HG02981 (cell line): ENCODE results near the gene SLC4A3.

Experiments used
- ATAC-seq: cut with Tn5 transposase; IDR thresholded peaks from one replicate; pipeline ENCODE4 v1.9.1; 2021; ENCODE audit warnings: mild to moderate bottlenecking, moderate library complexity; ENCODE audit not compliant: unreplicated experiment

SLC4A3 gene, protein sequence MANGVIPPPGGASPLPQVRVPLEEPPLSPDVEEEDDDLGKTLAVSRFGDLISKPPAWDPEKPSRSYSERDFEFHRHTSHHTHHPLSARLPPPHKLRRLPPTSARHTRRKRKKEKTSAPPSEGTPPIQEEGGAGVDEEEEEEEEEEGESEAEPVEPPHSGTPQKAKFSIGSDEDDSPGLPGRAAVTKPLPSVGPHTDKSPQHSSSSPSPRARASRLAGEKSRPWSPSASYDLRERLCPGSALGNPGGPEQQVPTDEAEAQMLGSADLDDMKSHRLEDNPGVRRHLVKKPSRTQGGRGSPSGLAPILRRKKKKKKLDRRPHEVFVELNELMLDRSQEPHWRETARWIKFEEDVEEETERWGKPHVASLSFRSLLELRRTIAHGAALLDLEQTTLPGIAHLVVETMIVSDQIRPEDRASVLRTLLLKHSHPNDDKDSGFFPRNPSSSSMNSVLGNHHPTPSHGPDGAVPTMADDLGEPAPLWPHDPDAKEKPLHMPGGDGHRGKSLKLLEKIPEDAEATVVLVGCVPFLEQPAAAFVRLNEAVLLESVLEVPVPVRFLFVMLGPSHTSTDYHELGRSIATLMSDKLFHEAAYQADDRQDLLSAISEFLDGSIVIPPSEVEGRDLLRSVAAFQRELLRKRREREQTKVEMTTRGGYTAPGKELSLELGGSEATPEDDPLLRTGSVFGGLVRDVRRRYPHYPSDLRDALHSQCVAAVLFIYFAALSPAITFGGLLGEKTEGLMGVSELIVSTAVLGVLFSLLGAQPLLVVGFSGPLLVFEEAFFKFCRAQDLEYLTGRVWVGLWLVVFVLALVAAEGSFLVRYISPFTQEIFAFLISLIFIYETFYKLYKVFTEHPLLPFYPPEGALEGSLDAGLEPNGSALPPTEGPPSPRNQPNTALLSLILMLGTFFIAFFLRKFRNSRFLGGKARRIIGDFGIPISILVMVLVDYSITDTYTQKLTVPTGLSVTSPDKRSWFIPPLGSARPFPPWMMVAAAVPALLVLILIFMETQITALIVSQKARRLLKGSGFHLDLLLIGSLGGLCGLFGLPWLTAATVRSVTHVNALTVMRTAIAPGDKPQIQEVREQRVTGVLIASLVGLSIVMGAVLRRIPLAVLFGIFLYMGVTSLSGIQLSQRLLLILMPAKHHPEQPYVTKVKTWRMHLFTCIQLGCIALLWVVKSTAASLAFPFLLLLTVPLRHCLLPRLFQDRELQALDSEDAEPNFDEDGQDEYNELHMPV

DNA sequence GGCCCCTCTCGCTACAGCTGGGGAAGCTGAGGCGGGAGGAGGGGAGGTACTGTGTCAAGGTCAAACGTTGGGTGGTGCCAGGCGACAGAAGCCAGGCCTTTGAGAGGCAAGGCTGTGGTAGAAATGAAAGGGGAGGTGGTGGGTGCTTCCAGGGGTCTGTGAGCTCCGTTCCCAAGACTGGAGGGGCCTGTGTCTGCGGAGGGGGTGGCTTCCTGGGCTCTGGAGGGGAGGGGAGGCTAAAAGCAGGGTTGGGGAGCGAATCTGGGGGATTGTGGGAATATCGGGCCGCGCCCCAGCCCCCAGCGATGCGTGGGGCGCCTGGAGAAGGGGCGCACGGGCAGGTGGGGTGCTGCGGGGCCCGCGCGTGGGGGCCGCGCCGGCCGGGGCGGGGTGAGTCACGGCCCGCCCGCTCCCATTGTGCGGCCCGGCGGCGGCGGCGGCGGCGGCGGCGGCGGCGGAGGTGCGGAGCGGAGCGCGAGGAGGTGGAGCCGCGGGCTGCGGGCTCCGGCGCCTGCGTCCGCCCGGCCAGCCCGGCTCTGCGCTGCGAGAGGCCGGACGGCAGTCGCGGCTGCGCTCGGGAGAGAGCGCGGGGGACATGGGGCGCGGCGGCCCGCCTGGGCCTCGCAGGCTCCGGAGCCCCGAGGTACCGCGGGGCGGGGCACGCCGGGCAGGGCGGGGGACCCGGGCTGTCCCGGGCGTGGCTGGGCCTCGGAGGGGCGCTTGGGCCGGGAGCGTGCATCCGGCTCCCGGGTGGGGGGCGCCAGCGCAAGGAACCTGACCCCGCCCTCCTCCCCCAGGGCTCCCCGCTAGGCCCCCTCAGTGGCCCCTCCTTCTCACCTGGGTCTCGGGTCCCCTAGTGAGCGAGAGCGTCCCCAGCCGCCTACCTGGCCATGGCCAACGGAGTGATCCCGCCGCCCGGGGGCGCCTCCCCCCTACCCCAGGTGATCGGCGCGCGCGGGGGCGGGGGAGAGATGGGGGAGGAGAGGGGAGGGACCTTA is at the start of gene SLC4A3:
SLC4A3 (plus strand) TSS at position 528 of the 998 bp plus-strand sequence; CDS start at position 891, 363 bp downstream.
- no peak for ATAC-seq

GRCh38 chr2:219578811-219579613 is 48.4 kb upstream of the SLC4A3 start:
- no peak for ATAC-seq

- no peak for ATAC-seq
Observed at GRCh38 chr2:219581346-219581745, 46.1 kb upstream of the SLC4A3 start.

- ATAC-seq = no peak
Observed at GRCh38 chr2:219591091-219591490, 36.3 kb upstream of the SLC4A3 start.

- ATAC-seq = no peak
Observed at GRCh38 chr2:219592736-219593135, 34.7 kb upstream of the SLC4A3 start.

- ATAC-seq = no peak
Observed at GRCh38 chr2:219593154-219593553, 34.3 kb upstream of the SLC4A3 start.

- ATAC-seq = no peak
Observed at GRCh38 chr2:219595256-219595655, 32.2 kb upstream of the SLC4A3 start.

- peak; percentile 0 for ATAC-seq
Observed at GRCh38 chr2:219596954-219597551, 30.4 kb upstream of the SLC4A3 start.

- peak; percentile 91 for ATAC-seq
Observed at GRCh38 chr2:219597552-219598307, 29.7 kb upstream of the SLC4A3 start, which contains the start of gene STK11IP. Gene STK11IP (plus strand): TSS chr2:219597857. CDS start chr2:219598120, 263 bp downstream.

DNA sequence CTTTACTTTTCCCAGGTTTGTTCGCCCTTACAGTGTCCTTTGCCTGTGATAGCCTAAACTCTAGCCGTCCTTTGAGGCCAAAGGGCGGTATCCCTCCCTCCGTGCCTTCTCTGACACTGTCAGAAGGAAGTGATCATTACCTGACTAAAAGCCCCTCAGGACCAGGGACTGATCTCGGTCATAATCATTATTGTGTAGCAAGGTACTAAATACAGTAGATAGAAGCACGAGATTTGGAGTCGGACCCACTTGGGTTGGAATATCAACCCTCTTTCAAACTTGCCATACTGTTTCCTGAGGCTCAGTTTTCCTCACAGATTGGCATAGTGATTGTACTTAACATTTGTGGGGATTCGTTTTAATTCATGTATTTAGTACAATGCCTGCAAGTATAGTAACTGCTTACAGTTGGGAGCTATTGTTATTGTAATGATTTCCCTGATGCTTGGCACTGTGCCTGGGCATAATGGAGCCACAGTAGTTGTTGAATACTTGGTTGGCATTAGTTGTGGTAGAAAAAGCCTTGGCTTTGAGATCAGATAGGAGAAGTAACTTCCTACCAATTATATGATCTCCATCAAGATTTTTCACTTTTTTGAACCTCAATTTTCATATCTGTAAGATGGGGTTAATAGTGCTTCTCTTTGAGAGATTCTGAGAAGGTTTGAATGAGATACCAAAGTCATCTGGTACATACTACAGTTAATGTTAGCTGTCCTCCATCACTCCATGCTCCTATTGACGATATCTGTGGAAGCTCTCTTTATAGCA is 28.9 kb upstream of the SLC4A3 start:
- ATAC-seq = no peak

DNA sequence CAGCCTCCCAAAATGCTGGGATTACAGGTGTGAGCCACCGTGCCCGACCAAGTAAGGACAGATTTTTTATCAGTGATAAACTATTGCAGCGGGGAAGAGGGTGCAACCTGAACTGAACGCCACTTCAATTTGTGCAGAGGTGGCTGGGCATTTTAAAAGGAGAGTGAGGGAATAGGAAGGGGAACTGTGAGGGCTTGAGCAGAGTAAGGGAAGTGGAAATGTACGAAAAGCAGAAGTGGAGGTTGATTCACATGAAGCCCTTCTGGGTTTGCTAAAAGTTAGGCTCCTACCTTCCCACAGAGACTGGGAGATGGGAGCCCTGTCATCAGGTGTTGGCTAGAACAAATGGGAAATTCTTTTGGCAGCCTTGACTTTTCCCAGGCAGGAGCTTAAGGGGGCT is 23.7 kb upstream of the SLC4A3 start:
- no peak for ATAC-seq

GRCh38 chr2:219605607-219605954 is 21.8 kb upstream of the SLC4A3 start:
- no peak for ATAC-seq

DNA sequence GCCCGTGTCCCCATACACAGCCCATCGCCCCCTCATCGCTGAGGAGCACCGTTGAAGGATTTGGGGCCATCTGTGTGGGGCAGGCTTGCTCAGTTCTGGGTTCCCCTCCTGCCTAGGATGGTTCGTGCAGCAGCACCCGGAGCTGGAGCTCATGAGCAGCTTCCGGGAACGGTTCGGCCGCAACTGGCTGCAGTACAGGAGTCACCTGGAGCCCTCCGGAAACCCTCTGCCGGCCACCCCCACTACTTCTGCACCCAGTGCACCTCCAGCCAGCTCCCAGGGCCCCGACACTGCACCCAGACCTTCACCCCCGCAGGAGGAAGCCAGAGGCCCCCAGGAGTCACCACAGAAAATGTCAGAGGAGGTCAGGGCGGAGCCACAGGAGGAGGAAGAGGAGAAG is 19.5 kb upstream of the SLC4A3 start:
- ATAC-seq = no peak

- no peak for ATAC-seq
Observed at GRCh38 chr2:219608399-219608964, 18.9 kb upstream of the SLC4A3 start.

- ATAC-seq = no peak
Observed at GRCh38 chr2:219609149-219609750, 18.2 kb upstream of the SLC4A3 start.

- ATAC-seq = no peak
Observed at GRCh38 chr2:219611306-219611705, 16.1 kb upstream of the SLC4A3 start.
